Calu3 (cell line): ENCODE data around the gene SH3PXD2B. TPM values are rescaled to one million over a fixed set of nuclear protein-coding genes. Genes with fewer than 3 reads are reported as not detected.
"Not testable (repeated sequence)": the region's sequence is repeated elsewhere in the genome, so short reads cannot be mapped to it uniquely, and the experiment has no call there.

ENCODE experiments used
- BruUV-seq: library from RNA; stranded (reverse); fragments of 400-500 nt; replicated peaks from 2 replicates; lab custom pipeline; 2021; lab: Mats Ljungman, UMichigan
- CTCF ChIA-PET: fragments of 300-600 bp; sonication (Branson Sonifier 250); formaldehyde crosslinking; loops from one replicate; lab custom pipeline; 2022; ENCODE audit warnings: antibody characterized with exemption; lab: Charles Lee
- DNase-seq: peaks from one replicate; pipeline ENCODE4 v3.0.0; 2022
- H3K27ac Mint-ChIP-seq: one replicate; pipeline ENCODE4 v1.8.0; 2022; ENCODE audit warnings: mixed read lengths; ENCODE audit not compliant: unreplicated experiment
- H3K27me3 Mint-ChIP-seq: one replicate; pipeline ENCODE4 v1.8.0; 2022; ENCODE audit warnings: mixed read lengths; ENCODE audit not compliant: unreplicated experiment
- H3K36me3 Mint-ChIP-seq: one replicate; pipeline ENCODE4 v1.8.0; 2022; ENCODE audit warnings: mild to moderate bottlenecking, moderate library complexity, mixed read lengths; ENCODE audit not compliant: insufficient read depth, unreplicated experiment
- H3K4me1 Mint-ChIP-seq: one replicate; pipeline ENCODE4 v1.8.0; 2022; ENCODE audit warnings: mild to moderate bottlenecking, low read depth, mixed read lengths; ENCODE audit not compliant: unreplicated experiment
- H3K4me3 Mint-ChIP-seq: one replicate; pipeline ENCODE4 v1.8.0; 2022; ENCODE audit warnings: mild to moderate bottlenecking, low read depth, moderate library complexity, mixed read lengths; ENCODE audit not compliant: unreplicated experiment
- H3K9me3 Mint-ChIP-seq: one replicate; pipeline ENCODE4 v1.8.0; 2022; ENCODE audit warnings: low read depth, mixed read lengths; ENCODE audit not compliant: unreplicated experiment
- CTCF ChIP-seq: fragments of 200-600 bp; IDR thresholded peaks from one replicate; pipeline ENCODE4 v1.8.0; 2022; ENCODE audit warnings: antibody characterized with exemption; ENCODE audit not compliant: unreplicated experiment
- intact Hi-C: fragments of 100-400 bp; cut with micrococcal nuclease; formaldehyde crosslinking; loops from one replicate; pipeline ENCODE4 v1.10.0; 2022; ENCODE audit not compliant: unreplicated experiment
- total RNA-seq: library from RNA; stranded (reverse); gene quantifications from 2 replicates; pipeline ENCODE4 v1.2.3, GENCODE V29; 2022

SH3PXD2B gene
- total RNA-seq, 1 experiment from 2014 or later = 25.6 TPM

- H3K9me3 Mint-ChIP-seq = no peaks in the 10 kb centered on the region
- CTCF ChIA-PET = no interaction called here
Observed at GRCh38 chr5:172402531-172403188, 51.7 kb downstream of the SH3PXD2B start.

GRCh38 chr5:172402031-172402430 is 52.3 kb downstream of the SH3PXD2B start:
- H3K27ac Mint-ChIP-seq, DNase-seq, H3K36me3 Mint-ChIP-seq, H3K9me3 Mint-ChIP-seq, intact Hi-C loops, H3K4me1 Mint-ChIP-seq, H3K27me3 Mint-ChIP-seq, CTCF ChIA-PET, H3K4me3 Mint-ChIP-seq, BruUV-seq: not testable (repeated sequence)

More at GRCh38 chr5:172402531-172403188, 51.7 kb downstream of the SH3PXD2B start:
- no peaks in the 10 kb centered on the region for H3K4me1 Mint-ChIP-seq
- DNase-seq = no peak
- H3K36me3 Mint-ChIP-seq = no peaks in the 10 kb centered on the region
- intact Hi-C loops = no loop called here
- no peak for TF ChIP-seq CTCF
- no peak overlapping the region for H3K4me3 Mint-ChIP-seq
- no peaks in the 10 kb centered on the region for H3K27me3 Mint-ChIP-seq
- H3K27ac Mint-ChIP-seq = no peak overlapping the region
- BruUV-seq = no TSS peak

- no peak overlapping the region for H3K27ac Mint-ChIP-seq
- no peak for TF ChIP-seq CTCF
- no peak for DNase-seq
- H3K4me1 Mint-ChIP-seq = no peaks in the 10 kb centered on the region
- BruUV-seq = no TSS peak
- no peaks in the 10 kb centered on the region for H3K9me3 Mint-ChIP-seq
- no peaks in the 10 kb centered on the region for H3K27me3 Mint-ChIP-seq
- no peak overlapping the region for H3K4me3 Mint-ChIP-seq
- CTCF ChIA-PET = no interaction called here
- no peaks in the 10 kb centered on the region for H3K36me3 Mint-ChIP-seq
- intact Hi-C loops = no loop called here
Observed at GRCh38 chr5:172399826-172400225, 54.5 kb downstream of the SH3PXD2B start.

GRCh38 chr5:172399336-172399735 is 55.0 kb downstream of the SH3PXD2B start:
- H3K27ac Mint-ChIP-seq = no peak overlapping the region
- no peaks in the 10 kb centered on the region for H3K27me3 Mint-ChIP-seq
- CTCF ChIA-PET = no interaction called here
- no TSS peak for BruUV-seq
- no peaks in the 10 kb centered on the region for H3K36me3 Mint-ChIP-seq
- intact Hi-C loops = no loop called here
- no peak for DNase-seq
- no peak for TF ChIP-seq CTCF
- H3K9me3 Mint-ChIP-seq = no peaks in the 10 kb centered on the region
- no peaks in the 10 kb centered on the region for H3K4me1 Mint-ChIP-seq
- H3K4me3 Mint-ChIP-seq = no peak overlapping the region

GRCh38 chr5:172398645-172399044 is 55.7 kb downstream of the SH3PXD2B start:
- H3K27me3 Mint-ChIP-seq, H3K4me1 Mint-ChIP-seq, intact Hi-C loops, H3K4me3 Mint-ChIP-seq, H3K9me3 Mint-ChIP-seq, H3K36me3 Mint-ChIP-seq, BruUV-seq, DNase-seq, CTCF ChIA-PET, H3K27ac Mint-ChIP-seq: not testable (repeated sequence)

GRCh38 chr5:172396994-172397393 is 57.3 kb downstream of the SH3PXD2B start:
- H3K4me1 Mint-ChIP-seq, H3K9me3 Mint-ChIP-seq, H3K27me3 Mint-ChIP-seq, H3K4me3 Mint-ChIP-seq, H3K27ac Mint-ChIP-seq, BruUV-seq, intact Hi-C loops, CTCF ChIA-PET, H3K36me3 Mint-ChIP-seq, DNase-seq: not testable (repeated sequence)
